Mesodermal cell (in vitro differentiated cells): ENCODE results near the gene COL6A2.

Experiments
- H3K27ac ChIP-seq: 2 replicates; pipeline ENCODE4 v1.7.0; 2013; ENCODE audit warnings: mild to moderate bottlenecking, low read depth, low read length, moderate library complexity; ENCODE audit not compliant: severe bottlenecking
- H3K36me3 ChIP-seq: 2 replicates; pipeline ENCODE4 v1.7.1; 2013; ENCODE audit warnings: mild to moderate bottlenecking, low read length, moderate library complexity; ENCODE audit not compliant: control insufficient read depth, insufficient read depth
- H3K4me1 ChIP-seq: one replicate; pipeline ENCODE4 v1.7.1; 2013; ENCODE audit warnings: mild to moderate bottlenecking, low read length; ENCODE audit not compliant: insufficient read depth, control insufficient read depth, poor library complexity, severe bottlenecking
- H3K4me3 ChIP-seq: 2 replicates; pipeline ENCODE4 v1.7.0; 2013; ENCODE audit warnings: low read length, control low read depth, mild to moderate bottlenecking; ENCODE audit not compliant: insufficient read depth, poor library complexity, severe bottlenecking; ENCODE audit errors: extremely low read depth
- H3K9me3 ChIP-seq: 2 replicates; pipeline ENCODE4 v1.7.1; 2013; ENCODE audit warnings: mild to moderate bottlenecking, low read length, moderate library complexity; ENCODE audit not compliant: control insufficient read depth
- WGBS, 2 experiments: methylation state at CpG; one replicate each; pipeline ENCODE4 v1.1.5; 2013; ENCODE audit warnings: missing lambda C conversion rate in 2 of 2; ENCODE audit not compliant: insufficient coverage in 2 of 2; 5-methylcytosine and 5-hydroxymethylcytosine counted together

Gene COL6A2

DNA sequence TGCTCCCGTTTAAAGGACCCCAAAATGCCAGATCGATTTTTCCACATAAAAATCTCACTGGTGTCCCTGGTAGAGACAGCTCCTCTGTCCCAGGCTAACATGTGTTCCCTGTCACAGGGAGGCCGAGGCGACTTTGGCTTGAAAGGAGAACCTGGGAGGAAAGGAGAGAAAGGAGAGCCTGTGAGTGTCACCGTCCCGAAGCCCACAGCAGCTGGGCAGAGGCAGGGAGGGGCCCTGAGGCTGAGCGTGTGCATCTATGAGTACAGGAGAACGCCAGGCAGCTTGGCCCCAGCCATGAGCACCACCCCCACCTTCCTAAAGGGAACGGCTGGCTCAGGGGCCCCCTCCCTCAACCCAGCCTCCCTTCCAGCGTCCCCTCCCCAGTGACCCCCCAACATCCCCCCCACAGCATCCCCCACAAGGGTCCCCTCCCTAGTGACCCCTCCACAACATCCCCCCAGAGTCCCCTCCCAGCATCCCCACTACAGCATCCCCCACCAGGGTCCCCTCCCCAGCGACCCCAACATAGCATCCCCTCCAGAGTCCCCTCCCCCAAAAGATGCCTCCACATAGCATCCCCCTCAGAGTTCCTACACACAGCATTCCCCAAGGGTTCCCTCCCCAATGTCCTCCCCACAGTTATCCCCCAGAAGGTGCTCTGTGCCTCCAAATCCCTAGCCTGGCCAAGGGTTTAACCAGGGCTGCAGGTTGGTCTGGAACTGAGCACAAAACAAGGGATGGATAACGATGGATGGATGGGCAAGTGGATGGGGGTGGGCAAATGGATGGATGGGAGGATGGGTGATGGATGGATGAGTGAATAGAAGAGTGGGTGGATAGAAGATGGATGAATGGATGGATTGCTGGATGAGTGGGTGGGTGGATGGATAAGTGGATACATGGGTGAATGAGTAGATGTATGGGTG is 25.1 kb downstream of the COL6A2 start:
- 89 to 97% methylated on average over 7 to 11 of the region's 12 CpGs for WGBS, 2 experiments

GRCh38 chr21:46124083-46124925 is 26.4 kb downstream of the COL6A2 start:
- no peak overlapping the region for H3K4me3 ChIP-seq
- H3K9me3 ChIP-seq: no peaks in the 10 kb centered on the region
- no peak overlapping the region for H3K27ac ChIP-seq
- WGBS, 2 experiments: 97 to 98% methylated on average over 7 to 10 of the region's 16 CpGs
- no peaks in the 10 kb centered on the region for H3K4me1 ChIP-seq
- H3K36me3 ChIP-seq: peaks cover 95% of the 10 kb centered on the region

More for the DNA sequence above, 25.1 kb downstream of the COL6A2 start:
- Histone ChIP-seq H3K4me1 (no peaks in the 10 kb centered on the region), H3K36me3 (peaks cover 97% of the 10 kb centered on the region), H3K4me3 (no peak overlapping the region), H3K27ac (no peak overlapping the region), H3K9me3 (no peaks in the 10 kb centered on the region)

DNA sequence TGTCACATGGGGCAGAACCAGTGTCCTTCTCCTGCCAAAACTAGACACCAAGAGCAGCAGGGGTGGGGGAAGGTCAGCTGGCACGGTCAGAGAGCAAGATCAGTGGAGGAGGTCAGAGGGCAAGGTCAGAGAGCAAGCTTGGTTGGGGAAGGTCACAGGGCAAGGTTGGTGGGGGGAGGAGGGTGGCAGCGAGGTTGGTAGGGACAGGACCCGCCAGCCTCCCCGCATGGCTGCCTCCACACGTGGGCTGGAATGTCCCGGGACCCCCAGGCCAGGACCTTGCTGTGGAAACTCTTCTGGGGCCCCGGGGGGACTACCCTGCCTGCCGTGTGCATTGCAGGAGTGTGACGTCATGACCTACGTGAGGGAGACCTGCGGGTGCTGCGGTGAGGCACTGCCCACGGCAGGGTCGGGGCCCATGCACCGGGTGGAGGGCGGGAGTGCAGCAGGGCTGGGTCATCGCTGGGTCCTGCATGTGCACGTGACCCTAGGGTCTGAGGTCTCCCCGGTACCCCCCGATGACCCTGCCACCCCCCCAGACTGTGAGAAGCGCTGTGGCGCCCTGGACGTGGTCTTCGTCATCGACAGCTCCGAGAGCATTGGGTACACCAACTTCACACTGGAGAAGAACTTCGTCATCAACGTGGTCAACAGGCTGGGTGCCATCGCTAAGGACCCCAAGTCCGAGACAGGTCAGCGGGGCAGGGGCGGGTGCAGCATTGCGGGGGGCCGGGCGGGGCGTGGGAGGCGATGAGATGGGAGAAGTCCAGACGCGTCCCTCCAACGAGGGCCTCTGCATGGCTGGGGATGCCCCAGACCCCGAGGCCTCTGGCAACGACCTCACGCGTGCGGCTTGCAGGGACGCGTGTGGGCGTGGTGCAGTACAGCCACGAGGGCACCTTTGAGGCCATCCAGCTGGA is 27.3 kb downstream of the COL6A2 start:
- Histone ChIP-seq H3K36me3 (peaks cover 89% of the 10 kb centered on the region), H3K4me3 (no peak overlapping the region), H3K4me1 (no peaks in the 10 kb centered on the region), H3K27ac (no peak overlapping the region), H3K9me3 (no peaks in the 10 kb centered on the region)
- WGBS, 2 experiments: 96 to 98% methylated on average over 44 to 49 of the region's 49 CpGs

DNA sequence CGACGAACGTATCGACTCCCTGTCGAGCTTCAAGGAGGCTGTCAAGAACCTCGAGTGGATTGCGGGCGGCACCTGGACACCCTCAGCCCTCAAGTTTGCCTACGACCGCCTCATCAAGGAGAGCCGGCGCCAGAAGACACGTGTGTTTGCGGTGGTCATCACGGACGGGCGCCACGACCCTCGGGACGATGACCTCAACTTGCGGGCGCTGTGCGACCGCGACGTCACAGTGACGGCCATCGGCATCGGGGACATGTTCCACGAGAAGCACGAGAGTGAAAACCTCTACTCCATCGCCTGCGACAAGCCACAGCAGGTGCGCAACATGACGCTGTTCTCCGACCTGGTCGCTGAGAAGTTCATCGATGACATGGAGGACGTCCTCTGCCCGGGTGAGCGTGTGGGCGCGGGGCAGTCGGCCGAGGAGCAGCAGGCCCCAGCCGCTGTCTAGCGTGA is 28.0 kb downstream of the COL6A2 start:
- H3K9me3 ChIP-seq: no peaks in the 10 kb centered on the region
- H3K36me3 ChIP-seq: peaks cover 84% of the 10 kb centered on the region
- WGBS, 2 experiments: 97% methylated on average over 40 to 47 of the region's 47 CpGs

DNA sequence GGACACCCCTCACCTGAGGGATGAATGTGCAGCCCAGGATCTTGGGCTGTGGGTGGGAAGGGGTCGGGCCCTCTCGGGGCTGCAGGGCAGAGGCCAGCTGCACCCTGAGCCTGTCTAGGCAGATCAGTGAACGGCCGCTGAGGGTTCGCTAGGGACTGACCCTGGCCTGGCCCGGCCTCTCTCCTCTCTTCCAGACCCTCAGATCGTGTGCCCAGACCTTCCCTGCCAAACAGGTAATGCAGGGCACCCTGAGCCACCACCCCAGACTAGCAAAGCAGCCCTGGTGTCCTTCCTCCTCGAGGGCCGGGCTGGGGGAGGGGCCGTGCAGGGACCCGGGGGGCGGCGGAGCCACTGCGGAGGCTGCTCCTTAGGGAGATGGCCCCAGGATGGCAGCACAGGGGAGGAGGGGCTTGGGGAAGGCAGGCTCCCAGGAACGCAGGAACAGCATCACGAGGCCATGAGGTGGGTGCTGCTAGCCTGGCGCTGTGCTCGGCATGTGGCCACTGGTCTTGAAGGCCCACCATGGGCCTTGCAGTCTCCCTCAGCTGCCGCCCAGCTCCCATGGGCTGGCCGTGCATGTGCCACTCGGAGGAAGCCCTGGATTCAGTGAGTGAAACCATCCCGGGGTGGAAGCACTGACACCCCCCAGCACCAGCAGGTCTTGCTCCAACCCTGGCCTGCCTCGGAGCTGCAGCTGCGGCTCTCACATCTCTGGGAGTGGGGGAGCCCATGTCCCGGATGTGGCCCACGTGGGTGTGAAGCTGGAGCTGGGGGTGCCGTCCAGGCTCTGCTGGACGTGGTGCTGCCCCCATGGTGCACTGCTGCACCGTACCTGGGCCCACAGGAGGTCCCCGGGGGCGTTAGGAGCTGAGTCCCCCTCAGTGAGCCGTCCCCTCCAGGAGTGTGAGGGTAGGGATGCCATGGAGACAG is 28.7 kb downstream of the COL6A2 start:
- peaks cover 77% of the 10 kb centered on the region for H3K36me3 ChIP-seq
- 94 to 98% methylated on average over 17 to 32 of the region's 32 CpGs for WGBS, 2 experiments
- no peaks in the 10 kb centered on the region for H3K9me3 ChIP-seq
- no peaks in the 10 kb centered on the region for H3K4me1 ChIP-seq
- H3K4me3 ChIP-seq: no peak overlapping the region
- no peak overlapping the region for H3K27ac ChIP-seq

More for the DNA sequence above, 28.0 kb downstream of the COL6A2 start:
- H3K4me1 ChIP-seq: no peaks in the 10 kb centered on the region
- no peak overlapping the region for H3K4me3 ChIP-seq
- H3K27ac ChIP-seq: no peak overlapping the region

GRCh38 chr21:46127239-46128105 is 29.6 kb downstream of the COL6A2 start:
- 96% methylated on average over 35 to 37 of the region's 40 CpGs for WGBS, 2 experiments
- no peaks in the 10 kb centered on the region for H3K4me1 ChIP-seq
- no peaks in the 10 kb centered on the region for H3K9me3 ChIP-seq
- no peak overlapping the region for H3K4me3 ChIP-seq
- H3K36me3 ChIP-seq: peaks cover 68% of the 10 kb centered on the region
- H3K27ac ChIP-seq: peak overlapping the region; percentile 57

DNA sequence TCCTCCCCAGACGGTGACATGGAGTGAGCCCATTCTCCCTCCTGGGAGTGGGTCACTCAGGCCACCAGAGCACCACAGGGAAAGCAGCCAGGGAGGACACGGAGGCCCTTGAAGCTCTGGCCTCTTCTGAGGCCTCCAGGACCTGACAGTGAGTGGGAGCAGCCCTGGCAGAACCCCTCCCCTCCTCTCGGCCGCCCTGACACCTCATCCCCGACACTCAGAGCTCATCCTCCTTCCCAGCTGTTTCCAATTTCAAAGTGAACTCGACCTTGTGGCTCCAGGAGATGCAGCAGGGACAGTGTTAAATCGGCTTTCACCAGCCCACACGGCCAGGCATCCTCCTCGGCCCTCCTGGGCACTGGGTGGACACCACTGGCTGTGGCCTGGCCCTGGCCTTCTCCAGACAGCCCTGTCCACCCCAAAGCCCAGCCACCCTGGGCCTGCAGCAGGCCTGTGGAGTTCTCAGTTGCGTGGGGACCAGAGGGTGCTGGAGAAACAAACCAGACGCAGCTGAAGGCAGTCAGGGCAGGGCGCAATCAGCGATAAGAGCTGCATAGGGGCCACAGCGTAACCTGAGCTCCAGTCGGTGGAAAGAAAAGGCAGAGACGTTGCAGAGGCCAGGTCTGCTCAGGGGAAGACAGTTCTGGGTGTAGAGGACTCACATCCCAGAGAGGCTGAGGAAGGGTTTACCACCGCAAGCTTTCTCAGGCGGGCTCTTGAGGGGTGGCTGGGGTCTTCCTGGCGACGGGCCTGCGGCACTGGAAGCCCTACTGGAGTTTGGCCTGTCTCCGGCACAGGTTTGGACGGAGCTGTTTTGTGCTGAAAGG is 30.4 kb downstream of the COL6A2 start:
- 90 to 97% methylated on average over 22 to 23 of the region's 23 CpGs for WGBS, 2 experiments
- no peaks in the 10 kb centered on the region for H3K4me1 ChIP-seq
- H3K36me3 ChIP-seq: peaks cover 60% of the 10 kb centered on the region

GRCh38 chr21:46128933-46129571 is 31.1 kb downstream of the COL6A2 start:
- H3K36me3 ChIP-seq: peaks cover 53% of the 10 kb centered on the region
- peak overlapping the region; percentile 23 for H3K27ac ChIP-seq
- H3K4me3 ChIP-seq: no peak overlapping the region
- no peaks in the 10 kb centered on the region for H3K9me3 ChIP-seq
- no peaks in the 10 kb centered on the region for H3K4me1 ChIP-seq
- whole genome bisulfite sequencing, 2 experiments: 96 to 97% methylated on average over 43 to 45 of the region's 45 CpGs

More for the DNA sequence above, 30.4 kb downstream of the COL6A2 start:
- Histone ChIP-seq H3K27ac (peak overlapping the region; percentile 57), H3K4me3 (no peak overlapping the region), H3K9me3 (no peaks in the 10 kb centered on the region)
